Ishikawa (cell line): ENCODE data around the gene RASGEF1C.

Experiments used
- CREB1 ChIP-seq: IDR thresholded peaks from 2 replicates; pipeline ENCODE4 v1.6.1; 2012; ENCODE audit warnings: low read depth
- RAD21 ChIP-seq: IDR thresholded peaks from 2 replicates; pipeline ENCODE4 v1.6.1; 2012; ENCODE audit warnings: low read depth
- TCF12 ChIP-seq: IDR thresholded peaks from 2 replicates; pipeline ENCODE4 v1.6.1; 2012; ENCODE audit warnings: low read depth
- ZBTB7A ChIP-seq: IDR thresholded peaks from 2 replicates; pipeline ENCODE4 v1.6.1; 2012; ENCODE audit warnings: low read depth
- TF ChIP-seq, protein P1 (sequence below): IDR thresholded peaks from 2 replicates; pipeline ENCODE4 v1.6.1; 2012
- TF ChIP-seq, protein P2 (sequence below): IDR thresholded peaks from 2 replicates; pipeline ENCODE4 v1.6.1; 2012; ENCODE audit warnings: low read depth, mild to moderate bottlenecking

DNA sequence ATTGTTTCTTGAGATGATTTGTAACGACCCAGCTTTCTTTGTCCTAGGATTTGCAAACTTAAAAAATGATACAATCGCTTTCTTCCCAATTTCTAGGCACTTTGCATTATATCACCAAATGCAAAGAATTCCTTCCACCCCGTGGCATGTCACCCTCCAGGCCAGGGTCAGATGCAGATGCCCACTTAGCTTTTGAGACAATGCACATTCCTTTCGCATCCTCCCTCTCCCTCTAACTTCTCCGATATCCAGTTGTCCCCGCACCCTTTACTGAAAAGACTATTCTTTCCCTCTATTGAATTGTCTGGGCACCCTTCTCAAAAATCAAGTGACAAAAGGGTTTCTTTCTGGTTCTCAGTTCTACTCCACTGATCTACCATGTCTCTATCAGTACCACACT is 154.8 kb downstream of the RASGEF1C start:
- TF ChIP-seq ZBTB7A: no peak
- TF ChIP-seq RAD21: no peak
- TF ChIP-seq TCF12: no peak
- TF ChIP-seq, protein P1, sequence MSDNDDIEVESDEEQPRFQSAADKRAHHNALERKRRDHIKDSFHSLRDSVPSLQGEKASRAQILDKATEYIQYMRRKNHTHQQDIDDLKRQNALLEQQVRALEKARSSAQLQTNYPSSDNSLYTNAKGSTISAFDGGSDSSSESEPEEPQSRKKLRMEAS: no peak
- no peak for TF ChIP-seq CREB1
- TF ChIP-seq, protein P2, sequence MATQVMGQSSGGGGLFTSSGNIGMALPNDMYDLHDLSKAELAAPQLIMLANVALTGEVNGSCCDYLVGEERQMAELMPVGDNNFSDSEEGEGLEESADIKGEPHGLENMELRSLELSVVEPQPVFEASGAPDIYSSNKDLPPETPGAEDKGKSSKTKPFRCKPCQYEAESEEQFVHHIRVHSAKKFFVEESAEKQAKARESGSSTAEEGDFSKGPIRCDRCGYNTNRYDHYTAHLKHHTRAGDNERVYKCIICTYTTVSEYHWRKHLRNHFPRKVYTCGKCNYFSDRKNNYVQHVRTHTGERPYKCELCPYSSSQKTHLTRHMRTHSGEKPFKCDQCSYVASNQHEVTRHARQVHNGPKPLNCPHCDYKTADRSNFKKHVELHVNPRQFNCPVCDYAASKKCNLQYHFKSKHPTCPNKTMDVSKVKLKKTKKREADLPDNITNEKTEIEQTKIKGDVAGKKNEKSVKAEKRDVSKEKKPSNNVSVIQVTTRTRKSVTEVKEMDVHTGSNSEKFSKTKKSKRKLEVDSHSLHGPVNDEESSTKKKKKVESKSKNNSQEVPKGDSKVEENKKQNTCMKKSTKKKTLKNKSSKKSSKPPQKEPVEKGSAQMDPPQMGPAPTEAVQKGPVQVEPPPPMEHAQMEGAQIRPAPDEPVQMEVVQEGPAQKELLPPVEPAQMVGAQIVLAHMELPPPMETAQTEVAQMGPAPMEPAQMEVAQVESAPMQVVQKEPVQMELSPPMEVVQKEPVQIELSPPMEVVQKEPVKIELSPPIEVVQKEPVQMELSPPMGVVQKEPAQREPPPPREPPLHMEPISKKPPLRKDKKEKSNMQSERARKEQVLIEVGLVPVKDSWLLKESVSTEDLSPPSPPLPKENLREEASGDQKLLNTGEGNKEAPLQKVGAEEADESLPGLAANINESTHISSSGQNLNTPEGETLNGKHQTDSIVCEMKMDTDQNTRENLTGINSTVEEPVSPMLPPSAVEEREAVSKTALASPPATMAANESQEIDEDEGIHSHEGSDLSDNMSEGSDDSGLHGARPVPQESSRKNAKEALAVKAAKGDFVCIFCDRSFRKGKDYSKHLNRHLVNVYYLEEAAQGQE: no peak
